Stomach (tissue), 4 donors: ENCODE results near the gene VPS13D.

ENCODE experiments used
- CTCF ChIP-seq, 7 experiments: fragments of 450-650 bp in 4 of 7; fragments of 200-600 bp in 3 of 7; sonication (generic) in 3 of 7; IDR thresholded peaks; one replicate each; pipeline ENCODE4 v1.5.1; 2016 to 2019; ENCODE audit warnings: antibody characterized with exemption in 7 of 7, control low read depth in 2 of 7, mild to moderate bottlenecking in 1 of 7
- EP300 ChIP-seq: sonication (generic); formaldehyde crosslinking; IDR thresholded peaks from one replicate; pipeline ENCODE4 v1.6.1; 2017; ENCODE audit warnings: antibody characterized with exemption
- POLR2A ChIP-seq, 4 donors: fragments of 450-650 bp; IDR thresholded peaks; one replicate each; pipeline ENCODE4 v1.6.1; 2016; ENCODE audit warnings: antibody characterized with exemption in 4 of 4, control low read depth in 2 of 4, mild to moderate bottlenecking in 1 of 4, moderate library complexity in 1 of 4

- TF ChIP-seq CTCF (IDR thresholded peaks at IDR 0.05) (no peak), EP300 (no peak), POLR2A (IDR thresholded peaks at IDR 0.05) (no peak)
These were observed 156.3 kb downstream of the VPS13D start for GRCh38 chr1:12386130-12386529.
